H9 (cell line): ENCODE results near the gene APBB2. TPM values are rescaled to one million over a fixed set of nuclear protein-coding genes. Genes with fewer than 3 reads are reported as not detected.
"Not testable (repeated sequence)": the region's sequence is repeated elsewhere in the genome, so short reads cannot be mapped to it uniquely, and the experiment has no call there.

ENCODE experiments used
- DNase-seq: peaks from one replicate; pipeline ENCODE4 v3.0.0-alpha.2; 2017
- H2AFZ ChIP-seq: one replicate; pipeline ENCODE4 v1.6.1; 2013; ENCODE audit warnings: mild to moderate bottlenecking, low read length, control low read depth, moderate library complexity
- H2AK5ac ChIP-seq: 2 replicates; pipeline ENCODE4 v1.6.1; 2013; ENCODE audit warnings: low read length, control low read depth, mixed read lengths; ENCODE audit not compliant: insufficient read length
- H2BK120ac ChIP-seq: one replicate; pipeline ENCODE4 v1.6.1; 2013; ENCODE audit warnings: low read depth, mild to moderate bottlenecking, low read length, control low read depth, inconsistent platforms; ENCODE audit not compliant: poor library complexity, severe bottlenecking
- H2BK12ac ChIP-seq: 2 replicates; pipeline ENCODE4 v1.6.1; 2013; ENCODE audit warnings: low read length, control low read depth, mixed read lengths, low read depth; ENCODE audit not compliant: insufficient read length
- H2BK15ac ChIP-seq: 2 replicates; pipeline ENCODE4 v1.6.1; 2013; ENCODE audit warnings: low read depth, low read length, control low read depth
- H2BK20ac ChIP-seq: one replicate; pipeline ENCODE4 v1.6.1; 2013; ENCODE audit warnings: low read depth, mild to moderate bottlenecking, low read length, control low read depth, inconsistent platforms; ENCODE audit not compliant: poor library complexity, severe bottlenecking
- H2BK5ac ChIP-seq: 2 replicates; pipeline ENCODE4 v1.6.1; 2013; ENCODE audit warnings: low read length, control low read depth, mixed read lengths; ENCODE audit not compliant: insufficient read length
- H3K14ac ChIP-seq: 2 replicates; pipeline ENCODE4 v1.6.1; 2013; ENCODE audit warnings: low read length, control low read depth; ENCODE audit not compliant: insufficient read depth
- H3K18ac ChIP-seq: 2 replicates; pipeline ENCODE4 v1.6.1; 2013; ENCODE audit warnings: low read depth, mild to moderate bottlenecking, mixed read lengths, low read length, control low read depth; ENCODE audit not compliant: insufficient read length
- H3K23ac ChIP-seq: 2 replicates; pipeline ENCODE4 v1.6.1; 2013; ENCODE audit warnings: low read length, control low read depth, mixed read lengths, low read depth; ENCODE audit not compliant: insufficient read length
- H3K23me2 ChIP-seq: 2 replicates; pipeline ENCODE4 v1.6.1; 2013; ENCODE audit warnings: low read depth, mild to moderate bottlenecking, mixed read lengths, low read length, control low read depth; ENCODE audit not compliant: insufficient read length, poor library complexity, severe bottlenecking
- H3K27ac ChIP-seq: 2 replicates; pipeline ENCODE4 v1.5.1; 2013; ENCODE audit warnings: low read length, control low read depth, mixed read lengths, low read depth; ENCODE audit not compliant: insufficient read length
- H3K27me3 ChIP-seq: 2 replicates; pipeline ENCODE4 v1.6.1; 2013; ENCODE audit warnings: low read length, control low read depth, inconsistent platforms; ENCODE audit not compliant: insufficient read depth
- H3K4ac ChIP-seq: 2 replicates; pipeline ENCODE4 v1.6.1; 2013; ENCODE audit warnings: low read depth, mild to moderate bottlenecking, control low read depth, inconsistent platforms, low read length, moderate library complexity
- H3K4me1 ChIP-seq: 2 replicates; pipeline ENCODE4 v1.6.1; 2013; ENCODE audit warnings: low read length, control low read depth, inconsistent platforms; ENCODE audit not compliant: insufficient read depth
- H3K4me2 ChIP-seq: 2 replicates; pipeline ENCODE4 v1.6.1; 2013; ENCODE audit warnings: low read length, control low read depth, mixed read lengths; ENCODE audit not compliant: insufficient read length, insufficient read depth
- H3K56ac ChIP-seq: 2 replicates; pipeline ENCODE4 v1.6.1; 2013; ENCODE audit warnings: low read depth, mild to moderate bottlenecking, mixed read lengths, low read length, control low read depth; ENCODE audit not compliant: insufficient read length
- H3K79me1 ChIP-seq: 2 replicates; pipeline ENCODE4 v1.6.1; 2013; ENCODE audit warnings: low read depth, mild to moderate bottlenecking, moderate library complexity, low read length, control low read depth, inconsistent platforms; ENCODE audit not compliant: insufficient read depth, poor library complexity, severe bottlenecking
- H3K79me2 ChIP-seq: 2 replicates; pipeline ENCODE4 v1.6.1; 2013; ENCODE audit warnings: low read length, control low read depth, inconsistent platforms; ENCODE audit not compliant: insufficient read depth
- H3K9ac ChIP-seq: 2 replicates; pipeline ENCODE4 v1.6.1; 2013; ENCODE audit warnings: low read length, control low read depth, mixed read lengths; ENCODE audit not compliant: insufficient read length; ENCODE audit errors: extremely low read depth
- H3K9me3 ChIP-seq: one replicate; pipeline ENCODE4 v1.6.1; 2013; ENCODE audit warnings: low read depth, low read length, inconsistent platforms; ENCODE audit not compliant: control insufficient read depth
- H3T11ph ChIP-seq: one replicate; pipeline ENCODE4 v1.6.1; 2013; ENCODE audit warnings: mild to moderate bottlenecking, low read length, control low read depth, inconsistent platforms
- H4K20me1 ChIP-seq: one replicate; pipeline ENCODE4 v1.6.1; 2013; ENCODE audit not compliant: control insufficient read depth, insufficient read length, insufficient read depth
- H4K5ac ChIP-seq: 2 replicates; pipeline ENCODE4 v1.6.1; 2013; ENCODE audit warnings: low read depth, mild to moderate bottlenecking, mixed read lengths, low read length, control low read depth; ENCODE audit not compliant: insufficient read length
- H4K8ac ChIP-seq: replicated peaks from 2 replicates; pipeline ENCODE4 v1.6.1; 2013; ENCODE audit warnings: low read length, control low read depth, mixed read lengths, low read depth; ENCODE audit not compliant: insufficient read length
- H4K91ac ChIP-seq: 2 replicates; pipeline ENCODE4 v1.6.1; 2013; ENCODE audit warnings: low read depth, mild to moderate bottlenecking, moderate library complexity, mixed read lengths, low read length, control low read depth; ENCODE audit not compliant: insufficient read length
- H3K27ac Mint-ChIP-seq, 3 experiments: 2 replicates in 2 of 3; 3 replicates in 1 of 3; pipeline ENCODE4 v1.8.0; 2020 to 2021; ENCODE audit warnings: mixed read lengths in 3 of 3, mild to moderate bottlenecking in 1 of 3, moderate library complexity in 1 of 3
- H3K27me3 Mint-ChIP-seq: 2 replicates; pipeline ENCODE4 v1.8.0; 2021; ENCODE audit warnings: low read depth, mild to moderate bottlenecking, moderate library complexity, mixed read lengths
- H3K36me3 Mint-ChIP-seq, 3 experiments: 2 replicates in 2 of 3; 3 replicates in 1 of 3; pipeline ENCODE4 v1.8.0; 2020 to 2021; ENCODE audit warnings: low read depth in 3 of 3, mixed read lengths in 3 of 3; ENCODE audit not compliant: insufficient read depth in 1 of 3
- H3K4me1 Mint-ChIP-seq, 2 experiments: 2 replicates each; pipeline ENCODE4 v1.8.0; 2020; ENCODE audit warnings: mixed read lengths in 2 of 2
- H3K4me3 Mint-ChIP-seq, 2 experiments: 2 replicates in 1 of 2; 3 replicates in 1 of 2; pipeline ENCODE4 v1.8.0; 2020 to 2021; ENCODE audit warnings: mild to moderate bottlenecking in 2 of 2, mixed read lengths in 2 of 2, moderate library complexity in 1 of 2
- H3K9me3 Mint-ChIP-seq, 2 experiments: 2 replicates in 1 of 2; 3 replicates in 1 of 2; pipeline ENCODE4 v1.8.0; 2020; ENCODE audit warnings: mild to moderate bottlenecking in 2 of 2, mixed read lengths in 2 of 2, moderate library complexity in 1 of 2
- WGBS: extraction: QIAGEN DNeasy Blood & Tissue Kit; methylation state at CpG from one replicate; pipeline ENCODE4 v1.1.7; 2013; ENCODE audit warnings: missing lambda C conversion rate, low lambda C conversion rate, mixed read lengths; ENCODE audit not compliant: insufficient read length; ENCODE audit errors: extremely low coverage; 5-methylcytosine and 5-hydroxymethylcytosine counted together
- total RNA-seq: library from RNA; stranded (reverse); gene quantifications from 2 replicates; pipeline ENCODE4 v1.2.1, GENCODE V29; 2021

APBB2 gene
- total RNA-seq, 1 experiment from 2014 or later, result 39.6 TPM

DNA sequence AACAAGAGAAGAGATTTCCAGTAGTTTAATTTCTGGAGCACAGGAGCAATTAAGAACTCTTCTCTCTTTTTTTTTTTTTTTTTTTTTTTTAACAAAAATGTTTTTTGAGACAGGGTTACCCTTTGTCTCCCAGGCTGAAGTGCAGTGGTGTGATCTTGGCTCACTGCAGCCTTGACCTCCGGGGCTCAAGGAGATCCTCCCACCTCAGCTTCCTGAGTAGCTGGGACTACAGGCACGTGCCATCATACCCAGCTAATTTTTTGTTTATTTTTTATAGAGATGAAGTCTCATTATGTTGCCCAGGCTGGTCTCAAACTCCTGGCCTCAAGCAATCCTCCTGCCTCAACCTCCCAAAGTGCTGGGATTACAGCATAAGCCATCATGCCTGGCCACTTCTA is 221.0 kb downstream of the APBB2 start:
- H3K18ac ChIP-seq, H3K4me2 ChIP-seq, H3K36me3 Mint-ChIP-seq, H3K27me3 ChIP-seq, DNase-seq, H2AK5ac ChIP-seq, H2BK5ac ChIP-seq, H3T11ph ChIP-seq, H2BK20ac ChIP-seq, H3K56ac ChIP-seq, H3K79me1 ChIP-seq, H3K79me2 ChIP-seq, H4K5ac ChIP-seq, H3K27me3 Mint-ChIP-seq, H3K4ac ChIP-seq, H3K9ac ChIP-seq, H3K4me3 Mint-ChIP-seq, H3K14ac ChIP-seq, H4K8ac ChIP-seq, H4K20me1 ChIP-seq, H3K9me3 Mint-ChIP-seq, H2BK12ac ChIP-seq, H2AFZ ChIP-seq, H3K9me3 ChIP-seq, H3K23me2 ChIP-seq, H3K27ac Mint-ChIP-seq, H2BK15ac ChIP-seq, H3K27ac ChIP-seq, H3K4me1 ChIP-seq, H2BK120ac ChIP-seq, H3K23ac ChIP-seq, H4K91ac ChIP-seq: not testable (repeated sequence)
- whole genome bisulfite sequencing, result no CpG with 5 or more reads among the region's 2 CpGs
- peaks cover 10 to 13% of the 10 kb centered on the region in 2 experiments for H3K4me1 Mint-ChIP-seq
